ENCODE data around the gene CCDC54.

GRCh38 chr3:107347751-107348150 lies 29.5 kb upstream of the CCDC54 start:
- TF ChIP-seq FOXA1 (IDR thresholded peaks at IDR 0.05) = no peak
- no peak for TF ChIP-seq FOXM1 (IDR thresholded peaks at IDR 0.05; ENCODE audit: borderline replicate concordance)
- TF ChIP-seq ZNF384 (IDR thresholded peaks at IDR 0.05) = no peak
- no peak for TF ChIP-seq SUZ12 (IDR thresholded peaks at IDR 0.05)
- TF ChIP-seq SP1 (IDR thresholded peaks at IDR 0.05) = no peak
- TF ChIP-seq FOXK2 (IDR thresholded peaks at IDR 0.05) = no peak
- TF ChIP-seq PKNOX1 (IDR thresholded peaks at IDR 0.05) = no peak
- TF ChIP-seq L3MBTL2 (conservative IDR thresholded peaks at IDR 0.05) = no peak

Data from HEK293T (cell line).